H9 (cell line): ENCODE measurements around the gene TMCC1. TPM values are rescaled to one million over a fixed set of nuclear protein-coding genes. Genes with fewer than 3 reads are reported as not detected.

Experiments
- DNase-seq: peaks from one replicate; pipeline ENCODE4 v3.0.0-alpha.2; 2017
- H2AFZ ChIP-seq: one replicate; pipeline ENCODE4 v1.6.1; 2013; ENCODE audit warnings: mild to moderate bottlenecking, low read length, control low read depth, moderate library complexity
- H2AK5ac ChIP-seq: 2 replicates; pipeline ENCODE4 v1.6.1; 2013; ENCODE audit warnings: low read length, control low read depth, mixed read lengths; ENCODE audit not compliant: insufficient read length
- H2BK120ac ChIP-seq: one replicate; pipeline ENCODE4 v1.6.1; 2013; ENCODE audit warnings: low read depth, mild to moderate bottlenecking, low read length, control low read depth, inconsistent platforms; ENCODE audit not compliant: poor library complexity, severe bottlenecking
- H2BK12ac ChIP-seq: 2 replicates; pipeline ENCODE4 v1.6.1; 2013; ENCODE audit warnings: low read length, control low read depth, mixed read lengths, low read depth; ENCODE audit not compliant: insufficient read length
- H2BK15ac ChIP-seq: 2 replicates; pipeline ENCODE4 v1.6.1; 2013; ENCODE audit warnings: low read depth, low read length, control low read depth
- H2BK20ac ChIP-seq: one replicate; pipeline ENCODE4 v1.6.1; 2013; ENCODE audit warnings: low read depth, mild to moderate bottlenecking, low read length, control low read depth, inconsistent platforms; ENCODE audit not compliant: poor library complexity, severe bottlenecking
- H2BK5ac ChIP-seq: 2 replicates; pipeline ENCODE4 v1.6.1; 2013; ENCODE audit warnings: low read length, control low read depth, mixed read lengths; ENCODE audit not compliant: insufficient read length
- H3K14ac ChIP-seq: 2 replicates; pipeline ENCODE4 v1.6.1; 2013; ENCODE audit warnings: low read length, control low read depth; ENCODE audit not compliant: insufficient read depth
- H3K18ac ChIP-seq: 2 replicates; pipeline ENCODE4 v1.6.1; 2013; ENCODE audit warnings: low read depth, mild to moderate bottlenecking, mixed read lengths, low read length, control low read depth; ENCODE audit not compliant: insufficient read length
- H3K23ac ChIP-seq: 2 replicates; pipeline ENCODE4 v1.6.1; 2013; ENCODE audit warnings: low read length, control low read depth, mixed read lengths, low read depth; ENCODE audit not compliant: insufficient read length
- H3K23me2 ChIP-seq: 2 replicates; pipeline ENCODE4 v1.6.1; 2013; ENCODE audit warnings: low read depth, mild to moderate bottlenecking, mixed read lengths, low read length, control low read depth; ENCODE audit not compliant: insufficient read length, poor library complexity, severe bottlenecking
- H3K27ac ChIP-seq: 2 replicates; pipeline ENCODE4 v1.5.1; 2013; ENCODE audit warnings: low read length, control low read depth, mixed read lengths, low read depth; ENCODE audit not compliant: insufficient read length
- H3K27me3 ChIP-seq: 2 replicates; pipeline ENCODE4 v1.6.1; 2013; ENCODE audit warnings: low read length, control low read depth, inconsistent platforms; ENCODE audit not compliant: insufficient read depth
- H3K4ac ChIP-seq: 2 replicates; pipeline ENCODE4 v1.6.1; 2013; ENCODE audit warnings: low read depth, mild to moderate bottlenecking, control low read depth, inconsistent platforms, low read length, moderate library complexity
- H3K4me1 ChIP-seq: 2 replicates; pipeline ENCODE4 v1.6.1; 2013; ENCODE audit warnings: low read length, control low read depth, inconsistent platforms; ENCODE audit not compliant: insufficient read depth
- H3K4me2 ChIP-seq: 2 replicates; pipeline ENCODE4 v1.6.1; 2013; ENCODE audit warnings: low read length, control low read depth, mixed read lengths; ENCODE audit not compliant: insufficient read length, insufficient read depth
- H3K56ac ChIP-seq: 2 replicates; pipeline ENCODE4 v1.6.1; 2013; ENCODE audit warnings: low read depth, mild to moderate bottlenecking, mixed read lengths, low read length, control low read depth; ENCODE audit not compliant: insufficient read length
- H3K79me1 ChIP-seq: 2 replicates; pipeline ENCODE4 v1.6.1; 2013; ENCODE audit warnings: low read depth, mild to moderate bottlenecking, moderate library complexity, low read length, control low read depth, inconsistent platforms; ENCODE audit not compliant: insufficient read depth, poor library complexity, severe bottlenecking
- H3K79me2 ChIP-seq: 2 replicates; pipeline ENCODE4 v1.6.1; 2013; ENCODE audit warnings: low read length, control low read depth, inconsistent platforms; ENCODE audit not compliant: insufficient read depth
- H3K9ac ChIP-seq: 2 replicates; pipeline ENCODE4 v1.6.1; 2013; ENCODE audit warnings: low read length, control low read depth, mixed read lengths; ENCODE audit not compliant: insufficient read length; ENCODE audit errors: extremely low read depth
- H3K9me3 ChIP-seq: one replicate; pipeline ENCODE4 v1.6.1; 2013; ENCODE audit warnings: low read depth, low read length, inconsistent platforms; ENCODE audit not compliant: control insufficient read depth
- H3T11ph ChIP-seq: one replicate; pipeline ENCODE4 v1.6.1; 2013; ENCODE audit warnings: mild to moderate bottlenecking, low read length, control low read depth, inconsistent platforms
- H4K20me1 ChIP-seq: one replicate; pipeline ENCODE4 v1.6.1; 2013; ENCODE audit not compliant: control insufficient read depth, insufficient read length, insufficient read depth
- H4K5ac ChIP-seq: 2 replicates; pipeline ENCODE4 v1.6.1; 2013; ENCODE audit warnings: low read depth, mild to moderate bottlenecking, mixed read lengths, low read length, control low read depth; ENCODE audit not compliant: insufficient read length
- H4K8ac ChIP-seq: replicated peaks from 2 replicates; pipeline ENCODE4 v1.6.1; 2013; ENCODE audit warnings: low read length, control low read depth, mixed read lengths, low read depth; ENCODE audit not compliant: insufficient read length
- H4K91ac ChIP-seq: 2 replicates; pipeline ENCODE4 v1.6.1; 2013; ENCODE audit warnings: low read depth, mild to moderate bottlenecking, moderate library complexity, mixed read lengths, low read length, control low read depth; ENCODE audit not compliant: insufficient read length
- H3K27ac Mint-ChIP-seq, 3 experiments: 2 replicates in 2 of 3; 3 replicates in 1 of 3; pipeline ENCODE4 v1.8.0; 2020 to 2021; ENCODE audit warnings: mixed read lengths in 3 of 3, mild to moderate bottlenecking in 1 of 3, moderate library complexity in 1 of 3
- H3K27me3 Mint-ChIP-seq: 2 replicates; pipeline ENCODE4 v1.8.0; 2021; ENCODE audit warnings: low read depth, mild to moderate bottlenecking, moderate library complexity, mixed read lengths
- H3K36me3 Mint-ChIP-seq, 3 experiments: 2 replicates in 2 of 3; 3 replicates in 1 of 3; pipeline ENCODE4 v1.8.0; 2020 to 2021; ENCODE audit warnings: low read depth in 3 of 3, mixed read lengths in 3 of 3; ENCODE audit not compliant: insufficient read depth in 1 of 3
- H3K4me1 Mint-ChIP-seq, 2 experiments: 2 replicates each; pipeline ENCODE4 v1.8.0; 2020; ENCODE audit warnings: mixed read lengths in 2 of 2
- H3K4me3 Mint-ChIP-seq, 2 experiments: 2 replicates in 1 of 2; 3 replicates in 1 of 2; pipeline ENCODE4 v1.8.0; 2020 to 2021; ENCODE audit warnings: mild to moderate bottlenecking in 2 of 2, mixed read lengths in 2 of 2, moderate library complexity in 1 of 2
- H3K9me3 Mint-ChIP-seq, 2 experiments: 2 replicates in 1 of 2; 3 replicates in 1 of 2; pipeline ENCODE4 v1.8.0; 2020; ENCODE audit warnings: mild to moderate bottlenecking in 2 of 2, mixed read lengths in 2 of 2, moderate library complexity in 1 of 2
- WGBS: extraction: QIAGEN DNeasy Blood & Tissue Kit; methylation state at CpG from one replicate; pipeline ENCODE4 v1.1.7; 2013; ENCODE audit warnings: missing lambda C conversion rate, low lambda C conversion rate, mixed read lengths; ENCODE audit not compliant: insufficient read length; ENCODE audit errors: extremely low coverage; 5-methylcytosine and 5-hydroxymethylcytosine counted together
- total RNA-seq: library from RNA; stranded (reverse); gene quantifications from 2 replicates; pipeline ENCODE4 v1.2.1, GENCODE V29; 2021
- TF ChIP-seq, protein P1 (sequence below): fragments of 200-600 bp; sonication (generic); conservative IDR thresholded peaks from 3 replicates; pipeline ENCODE4 v1.8.0; 2021; ENCODE audit warnings: antibody characterized with exemption, mild to moderate bottlenecking

The TMCC1 gene
- total RNA-seq, 1 experiment from 2014 or later: 24.4 TPM

DNA sequence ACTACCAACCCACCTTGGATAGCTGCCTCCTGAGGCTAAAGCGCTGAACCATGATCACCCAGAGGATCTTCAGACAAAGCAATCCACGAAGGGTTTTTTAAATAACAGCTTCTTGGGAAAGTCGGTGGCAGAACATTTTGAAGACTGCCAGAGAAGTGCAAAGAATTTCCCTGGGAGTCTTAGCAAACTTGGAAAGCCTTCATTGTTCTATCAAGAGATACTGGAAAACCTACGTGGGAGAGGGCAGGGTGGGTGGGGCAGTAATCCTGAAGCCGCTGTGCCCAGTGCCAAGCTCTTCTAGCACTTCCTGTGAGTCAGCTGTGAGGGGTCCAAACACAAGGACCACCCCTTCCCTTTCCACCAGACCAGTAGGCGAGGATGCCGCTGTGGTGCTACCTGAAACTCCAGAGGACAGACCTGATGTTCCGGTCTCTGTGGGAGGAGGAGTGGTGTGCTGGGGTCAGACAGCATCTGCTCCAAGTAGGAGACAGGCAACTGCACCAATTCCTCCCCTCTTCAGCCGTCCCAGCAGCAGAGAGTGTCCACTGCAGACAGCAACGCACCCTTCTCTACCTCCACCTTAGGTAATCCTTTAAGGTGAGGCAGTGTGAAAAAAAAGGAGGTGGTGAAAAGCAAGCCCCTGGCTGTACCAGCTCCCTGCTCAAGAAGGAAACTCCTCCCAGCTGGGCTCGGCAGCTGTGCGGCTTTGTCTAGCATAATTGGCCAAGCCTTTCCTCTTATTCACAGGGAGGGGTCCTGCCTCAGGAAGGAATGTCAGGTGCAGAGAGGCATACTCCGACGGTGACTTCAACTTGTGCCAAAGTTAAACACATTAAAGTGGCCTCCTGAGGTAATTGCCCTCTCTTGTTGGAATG, 99.0 kb downstream of the TMCC1 start:
- Histone ChIP-seq H3K14ac (no peak overlapping the region), H3K9ac (no peak overlapping the region), H3K56ac (no peak overlapping the region), H2BK5ac (no peak overlapping the region), H3K79me1 (no peaks in the 10 kb centered on the region), H3K4me2 (peak overlapping the region; percentile 48), H3K9me3 (no peaks in the 10 kb centered on the region), H2AFZ (no peak overlapping the region), H2BK12ac (no peak overlapping the region), H2BK20ac (no peak overlapping the region), H3K79me2 (no peaks in the 10 kb centered on the region), H3K4ac (no peak overlapping the region), H3T11ph (no peak overlapping the region), H2BK15ac (no peak overlapping the region), H4K91ac (no peak overlapping the region), H4K5ac (no peak overlapping the region), H3K23me2 (no peaks in the 10 kb centered on the region), H3K18ac (no peak overlapping the region), H3K4me1 (peaks cover 2% of the 10 kb centered on the region), H3K27me3 (no peaks in the 10 kb centered on the region), H4K20me1 (no peaks in the 10 kb centered on the region), H3K27ac (no peak overlapping the region), H4K8ac (no peak overlapping the region), H2AK5ac (no peak overlapping the region), H2BK120ac (no peak overlapping the region), H3K23ac (no peak overlapping the region)
- Mint-ChIP-seq H3K27ac (peak overlapping the region; percentile 90 to 97 (median 92)), H3K4me3 (peak overlapping the region; percentile 63 to 74), H3K4me1 (peaks cover 34 to 35% of the 10 kb centered on the region in 2 experiments), H3K36me3 (no peaks in the 10 kb centered on the region; a peak in 1 of 7 replicates), H3K9me3 (no peaks in the 10 kb centered on the region), H3K27me3 (no peaks in the 10 kb centered on the region; the same call in 1 of the 2 replicates)
- no CpG with 5 or more reads among the region's 14 CpGs for WGBS
- TF ChIP-seq, protein P1, sequence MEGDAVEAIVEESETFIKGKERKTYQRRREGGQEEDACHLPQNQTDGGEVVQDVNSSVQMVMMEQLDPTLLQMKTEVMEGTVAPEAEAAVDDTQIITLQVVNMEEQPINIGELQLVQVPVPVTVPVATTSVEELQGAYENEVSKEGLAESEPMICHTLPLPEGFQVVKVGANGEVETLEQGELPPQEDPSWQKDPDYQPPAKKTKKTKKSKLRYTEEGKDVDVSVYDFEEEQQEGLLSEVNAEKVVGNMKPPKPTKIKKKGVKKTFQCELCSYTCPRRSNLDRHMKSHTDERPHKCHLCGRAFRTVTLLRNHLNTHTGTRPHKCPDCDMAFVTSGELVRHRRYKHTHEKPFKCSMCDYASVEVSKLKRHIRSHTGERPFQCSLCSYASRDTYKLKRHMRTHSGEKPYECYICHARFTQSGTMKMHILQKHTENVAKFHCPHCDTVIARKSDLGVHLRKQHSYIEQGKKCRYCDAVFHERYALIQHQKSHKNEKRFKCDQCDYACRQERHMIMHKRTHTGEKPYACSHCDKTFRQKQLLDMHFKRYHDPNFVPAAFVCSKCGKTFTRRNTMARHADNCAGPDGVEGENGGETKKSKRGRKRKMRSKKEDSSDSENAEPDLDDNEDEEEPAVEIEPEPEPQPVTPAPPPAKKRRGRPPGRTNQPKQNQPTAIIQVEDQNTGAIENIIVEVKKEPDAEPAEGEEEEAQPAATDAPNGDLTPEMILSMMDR: no peak
- DNase-seq: peak; percentile 92
